Esophagus squamous epithelium (tissue), 5 donors: Measurements from ENCODE around the gene RIC8B. TPM values are rescaled to one million over a fixed set of nuclear protein-coding genes. Genes with fewer than 3 reads are reported as not detected.

ENCODE experiments used
- DNase-seq: peaks from one replicate; lab custom pipeline; 2025; lab: John Stamatoyannopoulos, UW
- H3K27ac ChIP-seq, 4 donors: fragments of 200-600 bp; sonication (generic); one replicate each; pipeline ENCODE4 v1.5.1; 2016 to 2019; ENCODE audit warnings: mild to moderate bottlenecking in 1 of 4
- H3K27me3 ChIP-seq, 4 donors: fragments of 200-600 bp; sonication (generic); 1 replicate in 3 of 4; 2 replicates in 1 of 4; pipeline versions ENCODE4 v1.5.1 to v1.6.0; 2017 to 2021; ENCODE audit warnings: antibody characterized with exemption in 1 of 4
- H3K36me3 ChIP-seq, 3 donors: fragments of 200-600 bp; sonication (generic); one replicate each; pipeline ENCODE4 v1.5.1; 2016 to 2019
- H3K4me1 ChIP-seq, 3 donors: fragments of 200-600 bp; sonication (generic); one replicate each; pipeline ENCODE4 v1.5.1; 2017 to 2019
- H3K4me3 ChIP-seq, 4 donors: fragments of 200-600 bp; sonication (generic); 1 replicate in 3 of 4; 2 replicates in 1 of 4; pipeline ENCODE4 v1.5.1; 2016 to 2019; ENCODE audit warnings: mild to moderate bottlenecking in 2 of 4, moderate library complexity in 1 of 4
- H3K9me3 ChIP-seq, 3 donors: fragments of 200-600 bp; sonication (generic); one replicate each; pipeline ENCODE4 v1.5.1; 2016 to 2019
- CTCF ChIP-seq, 6 experiments: fragments of 450-650 bp in 4 of 6; fragments of 200-600 bp in 2 of 6; sonication (generic) in 2 of 6; IDR thresholded peaks; one replicate each; pipeline ENCODE4 v1.5.1; 2016 to 2019; ENCODE audit warnings: antibody characterized with exemption in 6 of 6, mild to moderate bottlenecking in 4 of 6, moderate library complexity in 4 of 6
- POLR2A ChIP-seq, 4 donors: fragments of 450-650 bp; IDR thresholded peaks; one replicate each; pipeline ENCODE4 v1.6.1; 2017; ENCODE audit warnings: antibody characterized with exemption in 4 of 4, mild to moderate bottlenecking in 4 of 4, moderate library complexity in 3 of 4
- WGBS, 2 donors: methylation state at CpG; one replicate each; pipeline ENCODE4 v1.1.5; 2018; 5-methylcytosine and 5-hydroxymethylcytosine counted together
- intact Hi-C: fragments of 100-400 bp; cut with DNase I; formaldehyde crosslinking; loops from one replicate; pipeline ENCODE4 v1.15.0; 2022
- total RNA-seq, 4 donors: library from RNA; depleted of rRNA; stranded (reverse); fragments of >200 nt; gene quantifications; one replicate each; pipeline ENCODE4 v1.1.0, GENCODE V29; 2016
- donor health status: DM: yes; HTN: yes; CAD: no.

The RIC8B gene
- total RNA-seq, 4 donors from 2014 or later: 2.7 to 7.3 (median 5.0) TPM

- H3K36me3 ChIP-seq: no peaks in the 10 kb centered on the region
- H3K4me3 ChIP-seq: no peak overlapping the region
- H3K4me1 ChIP-seq: no peaks in the 10 kb centered on the region
- TF ChIP-seq CTCF (IDR thresholded peaks at IDR 0.05) (no peak), POLR2A (IDR thresholded peaks at IDR 0.05) (no peak)
- no peaks in the 10 kb centered on the region for H3K9me3 ChIP-seq
- intact Hi-C loops: no loop called here
- no peak overlapping the region for H3K27ac ChIP-seq
- H3K27me3 ChIP-seq: peaks cover 0 to 24% (median 0%) of the 10 kb centered on the region in 4 donors
- no peak for DNase-seq
- whole genome bisulfite sequencing, 2 donors: 76 to 77% methylated on average over 3 of the region's 3 CpGs
Observed at GRCh38 chr12:106747973-106748436, 26.5 kb upstream of the RIC8B start.

- no peaks in the 10 kb centered on the region for H3K36me3 ChIP-seq
- intact Hi-C loops: no loop called here
- H3K27ac ChIP-seq: no peak overlapping the region
- no peak for TF ChIP-seq CTCF (IDR thresholded peaks at IDR 0.05)
- no peak for TF ChIP-seq POLR2A (IDR thresholded peaks at IDR 0.05)
- H3K27me3 ChIP-seq: no peaks in the 10 kb centered on the region
- H3K9me3 ChIP-seq: no peaks in the 10 kb centered on the region
- H3K4me3 ChIP-seq: no peak overlapping the region
- no peaks in the 10 kb centered on the region for H3K4me1 ChIP-seq
- DNase-seq: no peak
- WGBS, 2 donors: 71 to 77% methylated on average over 3 of the region's 3 CpGs
Observed at GRCh38 chr12:106750524-106750923, 24.0 kb upstream of the RIC8B start.

GRCh38 chr12:106753526-106753925, 21.0 kb upstream of the RIC8B start:
- Histone ChIP-seq H3K4me1 (no peaks in the 10 kb centered on the region), H3K27me3 (no peaks in the 10 kb centered on the region), H3K4me3 (no peak overlapping the region), H3K9me3 (no peaks in the 10 kb centered on the region), H3K27ac (no peak overlapping the region), H3K36me3 (no peaks in the 10 kb centered on the region)
- intact Hi-C loops: no loop called here
- DNase-seq: peak; percentile 5
- 53 to 73% methylated on average over 6 to 7 of the region's 7 CpGs for WGBS, 2 donors
- TF ChIP-seq POLR2A (IDR thresholded peaks at IDR 0.05) (no peak), CTCF (IDR thresholded peaks at IDR 0.05) (no peak)

- 100% methylated on average over 1 of the region's 1 CpG for WGBS, 2 donors
- Histone ChIP-seq H3K4me3 (no peak overlapping the region), H3K27me3 (no peaks in the 10 kb centered on the region), H3K36me3 (no peaks in the 10 kb centered on the region), H3K27ac (no peak overlapping the region), H3K9me3 (no peaks in the 10 kb centered on the region), H3K4me1 (no peaks in the 10 kb centered on the region)
- intact Hi-C loops: no loop called here
- TF ChIP-seq CTCF (IDR thresholded peaks at IDR 0.05) (no peak), POLR2A (IDR thresholded peaks at IDR 0.05) (no peak)
- no peak for DNase-seq
Observed at GRCh38 chr12:106754331-106754730, 20.2 kb upstream of the RIC8B start.

GRCh38 chr12:106757623-106758348, 16.7 kb upstream of the RIC8B start:
- Histone ChIP-seq H3K4me3 (no peak overlapping the region), H3K36me3 (no peaks in the 10 kb centered on the region), H3K27ac (peak overlapping the region in 2 of 4 donors; percentile 40 to 64), H3K27me3 (peaks cover 0 to 3% (median 0%) of the 10 kb centered on the region in 4 donors), H3K9me3 (no peaks in the 10 kb centered on the region), H3K4me1 (peaks cover 0 to 10% (median 8%) of the 10 kb centered on the region in 3 donors)
- 42 to 78% methylated on average over 3 to 6 of the region's 6 CpGs for WGBS, 2 donors
- TF ChIP-seq POLR2A (IDR thresholded peaks at IDR 0.05) (no peak), CTCF (IDR thresholded peaks at IDR 0.05) (no peak)
- DNase-seq: no peak
- intact Hi-C loops: no loop called here
